Caco-2 (cell line): Measurements from ENCODE around the gene UPK1A. TPM values are rescaled to one million over a fixed set of nuclear protein-coding genes. Genes with fewer than 3 reads are reported as not detected.

Experiments used
- BruUV-seq: library from RNA; stranded (reverse); fragments of 400-500 nt; replicated peaks from 2 replicates; lab custom pipeline; 2021; lab: Mats Ljungman, UMichigan
- CTCF ChIA-PET: fragments of 300-600 bp; sonication (Branson Sonifier 250); formaldehyde crosslinking; loops from one replicate; lab custom pipeline; 2022; ENCODE audit warnings: antibody characterized with exemption; lab: Charles Lee
- POLR2A ChIA-PET: fragments of 300-600 bp; sonication (Branson Sonifier 250); formaldehyde crosslinking; loops from one replicate; lab custom pipeline; 2022; ENCODE audit warnings: antibody characterized with exemption; lab: Charles Lee
- DNase-seq, 2 experiments: peaks; one replicate each; pipeline versions ENCODE4 v3.0.0 to v3.0.0-alpha.2; 2020 to 2022
- H3K27me3 ChIP-seq: replicated peaks from 2 replicates; pipeline ENCODE4 v1.6.0; 2011; ENCODE audit warnings: low read length; ENCODE audit not compliant: control insufficient read depth, insufficient read depth
- H3K36me3 ChIP-seq: 2 replicates; pipeline ENCODE4 v1.5.1; 2011; ENCODE audit warnings: low read length; ENCODE audit not compliant: control insufficient read depth, insufficient read depth
- H3K4me1 ChIP-seq: fragments of 250-450 bp; sonication (Bioruptor Pico); 2 replicates; pipeline ENCODE4 v1.5.1; 2020; ENCODE audit warnings: mild to moderate bottlenecking
- H3K4me3 ChIP-seq: 2 replicates; pipeline ENCODE4 v1.5.1; 2011; ENCODE audit warnings: low read depth, mild to moderate bottlenecking, control low read depth, low read length
- H3K9me3 ChIP-seq: fragments of 250-450 bp; sonication (Bioruptor Pico); 2 replicates; pipeline ENCODE4 v1.5.1; 2020; ENCODE audit warnings: mild to moderate bottlenecking, moderate library complexity
- H3K27ac Mint-ChIP-seq: one replicate; pipeline ENCODE4 v1.8.0; 2022; ENCODE audit warnings: mixed read lengths; ENCODE audit not compliant: unreplicated experiment
- H3K27me3 Mint-ChIP-seq: one replicate; pipeline ENCODE4 v1.8.0; 2022; ENCODE audit warnings: mixed read lengths; ENCODE audit not compliant: insufficient read depth, unreplicated experiment
- H3K36me3 Mint-ChIP-seq: one replicate; pipeline ENCODE4 v1.8.0; 2022; ENCODE audit warnings: mild to moderate bottlenecking, mixed read lengths; ENCODE audit not compliant: insufficient read depth, unreplicated experiment
- H3K4me1 Mint-ChIP-seq: one replicate; pipeline ENCODE4 v1.8.0; 2022; ENCODE audit warnings: low read depth, mixed read lengths; ENCODE audit not compliant: unreplicated experiment
- H3K4me3 Mint-ChIP-seq: one replicate; pipeline ENCODE4 v1.8.0; 2022; ENCODE audit warnings: mild to moderate bottlenecking, moderate library complexity, mixed read lengths; ENCODE audit not compliant: unreplicated experiment
- H3K9me3 Mint-ChIP-seq: one replicate; pipeline ENCODE4 v1.8.0; 2022; ENCODE audit warnings: mixed read lengths; ENCODE audit not compliant: unreplicated experiment
- intact Hi-C: fragments of 100-400 bp; cut with micrococcal nuclease; formaldehyde crosslinking; loops from one replicate; pipeline ENCODE4 v1.10.0; 2022; ENCODE audit not compliant: unreplicated experiment
- total RNA-seq: library from RNA; stranded (reverse); gene quantifications from 2 replicates; pipeline ENCODE4 v1.2.3, GENCODE V29; 2022
- TF ChIP-seq, protein P1 (sequence below), 2 experiments: fragments of 200-600 bp in 1 of 2; IDR thresholded peaks; 1 replicate in 1 of 2; 2 replicates in 1 of 2; pipeline versions ENCODE4 v1.5.1 to v1.8.0; 2011 to 2022; ENCODE audit warnings: antibody characterized with exemption in 1 of 2, control low read depth in 1 of 2, inconsistent platforms in 1 of 2, low read depth in 1 of 2, low read length in 1 of 2, mild to moderate bottlenecking in 1 of 2, moderate library complexity in 1 of 2; ENCODE audit not compliant: insufficient read depth in 1 of 2, severe bottlenecking in 1 of 2, unreplicated experiment in 1 of 2

Gene UPK1A
- total RNA-seq, 1 experiment from 2014 or later, result not detected

GRCh38 chr19:35670686-35671085 lies 4.4 kb downstream of the UPK1A start:
- H3K36me3 Mint-ChIP-seq, result no peaks in the 10 kb centered on the region
- Histone ChIP-seq H3K27me3 (no peaks in the 10 kb centered on the region), H3K4me1 (peaks cover 9% of the 10 kb centered on the region; the same call in 1 of the 2 replicates), H3K9me3 (no peaks in the 10 kb centered on the region), H3K36me3 (no peaks in the 10 kb centered on the region), H3K4me3 (no peak overlapping the region)
- H3K4me3 Mint-ChIP-seq, result no peak overlapping the region
- no peaks in the 10 kb centered on the region for H3K9me3 Mint-ChIP-seq
- TF ChIP-seq, protein P1, sequence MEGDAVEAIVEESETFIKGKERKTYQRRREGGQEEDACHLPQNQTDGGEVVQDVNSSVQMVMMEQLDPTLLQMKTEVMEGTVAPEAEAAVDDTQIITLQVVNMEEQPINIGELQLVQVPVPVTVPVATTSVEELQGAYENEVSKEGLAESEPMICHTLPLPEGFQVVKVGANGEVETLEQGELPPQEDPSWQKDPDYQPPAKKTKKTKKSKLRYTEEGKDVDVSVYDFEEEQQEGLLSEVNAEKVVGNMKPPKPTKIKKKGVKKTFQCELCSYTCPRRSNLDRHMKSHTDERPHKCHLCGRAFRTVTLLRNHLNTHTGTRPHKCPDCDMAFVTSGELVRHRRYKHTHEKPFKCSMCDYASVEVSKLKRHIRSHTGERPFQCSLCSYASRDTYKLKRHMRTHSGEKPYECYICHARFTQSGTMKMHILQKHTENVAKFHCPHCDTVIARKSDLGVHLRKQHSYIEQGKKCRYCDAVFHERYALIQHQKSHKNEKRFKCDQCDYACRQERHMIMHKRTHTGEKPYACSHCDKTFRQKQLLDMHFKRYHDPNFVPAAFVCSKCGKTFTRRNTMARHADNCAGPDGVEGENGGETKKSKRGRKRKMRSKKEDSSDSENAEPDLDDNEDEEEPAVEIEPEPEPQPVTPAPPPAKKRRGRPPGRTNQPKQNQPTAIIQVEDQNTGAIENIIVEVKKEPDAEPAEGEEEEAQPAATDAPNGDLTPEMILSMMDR (IDR thresholded peaks at IDR 0.05; ENCODE audit: insufficient read depth in 1 of 2, low read depth in 1 of 2, low read length in 1 of 2, severe bottlenecking in 1 of 2, unreplicated experiment in 1 of 2), result no peak
- intact Hi-C loops, result no loop called here
- no TSS peak for BruUV-seq
- ChIA-PET CTCF (interaction anchor here (0.7 kb wide), 1 partner anchor 26 kb away, joined by 4 read pairs; no protein-coding TSS in a partner anchor), POLR2A (interaction anchor here (0.6 kb wide), 1 partner anchor 27 kb away, joined by 3 read pairs; no protein-coding TSS in a partner anchor)
- DNase-seq, result no peak
- H3K27ac Mint-ChIP-seq, result no peak overlapping the region
- peaks cover 23% of the 10 kb centered on the region for H3K4me1 Mint-ChIP-seq
- H3K27me3 Mint-ChIP-seq, result peaks cover 5% of the 10 kb centered on the region

DNA sequence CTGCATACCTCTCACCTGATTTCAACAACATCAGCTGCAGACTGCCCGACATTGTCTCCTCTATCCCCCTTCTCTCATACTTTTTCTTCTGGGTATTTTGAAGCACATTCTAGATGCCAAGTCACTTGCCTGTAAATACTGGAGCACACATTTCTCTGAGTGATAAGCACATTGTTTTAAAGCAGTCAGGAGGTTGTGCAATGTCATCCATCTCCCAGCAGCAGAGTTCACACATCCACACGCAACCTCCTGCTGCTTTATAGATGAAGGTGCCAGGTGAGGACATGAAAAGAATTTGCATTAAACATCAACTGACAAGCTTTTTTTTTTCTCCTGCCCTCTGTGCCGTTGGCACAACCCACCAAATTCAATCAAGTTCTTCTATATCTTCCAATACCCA lies 5.5 kb downstream of the UPK1A start:
- no peak for DNase-seq

DNA sequence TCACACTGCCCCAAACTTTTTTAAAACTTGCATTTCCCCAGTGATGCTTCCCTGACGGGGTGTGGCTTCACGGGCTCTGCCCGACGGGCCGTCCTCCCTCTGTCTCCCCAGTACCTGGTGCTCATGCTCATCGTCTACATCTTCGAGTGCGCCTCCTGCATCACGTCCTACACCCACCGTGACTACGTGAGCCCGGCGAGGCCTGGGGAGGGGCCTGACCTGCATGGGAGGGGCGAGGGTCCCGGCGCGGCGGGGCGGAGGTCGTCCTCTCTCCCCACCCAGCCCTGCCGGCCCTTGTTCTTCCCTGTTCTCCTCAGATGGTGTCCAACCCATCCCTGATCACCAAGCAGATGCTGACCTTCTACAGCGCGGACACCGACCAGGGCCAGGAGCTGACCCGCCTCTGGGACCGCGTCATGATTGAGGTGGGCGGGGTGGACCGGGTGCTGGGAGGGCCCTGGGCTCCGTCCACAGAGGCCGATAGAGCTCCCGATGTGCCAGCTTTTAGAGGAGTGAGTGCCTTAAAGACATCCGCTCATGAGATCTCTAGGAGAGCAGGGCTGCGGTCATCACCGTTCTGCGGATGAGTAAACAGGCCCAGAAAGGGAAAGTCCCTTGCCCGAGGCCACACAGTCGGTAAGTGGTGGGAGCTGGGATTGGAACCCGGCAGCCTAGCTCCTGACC lies 6.9 kb downstream of the UPK1A start:
- peaks cover 9% of the 10 kb centered on the region; the same call in 1 of the 2 replicates for H3K4me1 ChIP-seq
- peak overlapping the region; percentile 81 for H3K4me3 Mint-ChIP-seq
- no peaks in the 10 kb centered on the region for H3K36me3 Mint-ChIP-seq
- ChIA-PET CTCF (interaction anchor here (0.6 to 1.1 kb wide), 3 partner anchors 25 to 72 kb away, joined by 3 to 4 read pairs (median 3); partner anchors contain the start of genes PSENEN and U2AF1L4), POLR2A (interaction anchor here (0.7 to 1.1 kb wide), 2 partner anchors 25 to 75 kb away, joined by 4 read pairs; partner anchors contain the start of genes COX6B1 and LIN37)
- H3K27ac Mint-ChIP-seq, result peak overlapping the region; percentile 75
- intact Hi-C loops, result no loop called here
- no TSS peak for BruUV-seq
- peaks cover 12% of the 10 kb centered on the region for H3K27me3 Mint-ChIP-seq
- H3K4me3 ChIP-seq, result peak overlapping the region; percentile 52
- no peaks in the 10 kb centered on the region for H3K27me3 ChIP-seq
- peaks cover 29% of the 10 kb centered on the region for H3K4me1 Mint-ChIP-seq
- no peaks in the 10 kb centered on the region for H3K36me3 ChIP-seq
- no peaks in the 10 kb centered on the region for H3K9me3 ChIP-seq
- no peaks in the 10 kb centered on the region for H3K9me3 Mint-ChIP-seq
- DNase-seq, result peak; percentile 66 to 68
- TF ChIP-seq, protein P1 (IDR thresholded peaks at IDR 0.05; ENCODE audit: insufficient read depth in 1 of 2, low read depth in 1 of 2, low read length in 1 of 2, severe bottlenecking in 1 of 2, unreplicated experiment in 1 of 2), result no peak

More for the DNA sequence above, 5.5 kb downstream of the UPK1A start:
- Mint-ChIP-seq H3K27ac (no peak overlapping the region), H3K27me3 (peaks cover 10% of the 10 kb centered on the region), H3K4me1 (peaks cover 29% of the 10 kb centered on the region), H3K9me3 (no peaks in the 10 kb centered on the region), H3K4me3 (peak overlapping the region; percentile 3), H3K36me3 (no peaks in the 10 kb centered on the region)
- CTCF ChIA-PET, result no interaction called here
- H3K4me3 ChIP-seq, result no peak overlapping the region
- TF ChIP-seq, protein P1 (IDR thresholded peaks at IDR 0.05; ENCODE audit: insufficient read depth in 1 of 2, low read depth in 1 of 2, low read length in 1 of 2, severe bottlenecking in 1 of 2, unreplicated experiment in 1 of 2), result no peak
- no TSS peak for BruUV-seq
- no peaks in the 10 kb centered on the region for H3K36me3 ChIP-seq
- peaks cover 9% of the 10 kb centered on the region; the same call in 1 of the 2 replicates for H3K4me1 ChIP-seq
- POLR2A ChIA-PET, result interaction anchor here (0.5 kb wide), 1 partner anchor 73 kb away, joined by 3 read pairs; no protein-coding TSS in a partner anchor
- H3K27me3 ChIP-seq, result no peaks in the 10 kb centered on the region
- H3K9me3 ChIP-seq, result no peaks in the 10 kb centered on the region
- intact Hi-C loops, result no loop called here
